GM12873 (cell line): ENCODE results near the gene TNRC6A.

ENCODE experiments used
- CTCF ChIP-seq: IDR thresholded peaks from 2 replicates; pipeline ENCODE4 v1.5.1; 2012; ENCODE audit warnings: low read depth, mild to moderate bottlenecking, moderate library complexity, low read length, control low read depth; ENCODE audit not compliant: insufficient read depth; ENCODE audit errors: missing control alignments

TNRC6A gene

GRCh38 chr16:24729243-24729950, at the start of gene TNRC6A:
Gene TNRC6A, plus strand, starts transcription at chr16:24729651. Its CDS starts 191 bp downstream, at chr16:24729842.
- TF ChIP-seq CTCF, result no peak

GRCh38 chr16:24681793-24682192, 47.7 kb upstream of the TNRC6A start:
- TF ChIP-seq CTCF, result no peak

- no peak for TF ChIP-seq CTCF
Measured at GRCh38 chr16:24683250-24683649, 46.2 kb upstream of the TNRC6A start.

GRCh38 chr16:24683847-24684493, 45.5 kb upstream of the TNRC6A start:
- no peak for TF ChIP-seq CTCF

GRCh38 chr16:24685539-24686432, 43.7 kb upstream of the TNRC6A start:
- no peak for TF ChIP-seq CTCF

- no peak for TF ChIP-seq CTCF
Measured at GRCh38 chr16:24686678-24687077, 42.8 kb upstream of the TNRC6A start.

- no peak for TF ChIP-seq CTCF
Measured at GRCh38 chr16:24688359-24688758, 41.1 kb upstream of the TNRC6A start.
